DND-41 (cell line): ENCODE measurements around the gene POU4F2.

Experiments
- ATAC-seq: fragments of 200-7000 bp; cut with Tn5 transposase; 3 replicates; pipeline ENCODE4 v1.9.1; 2021; ENCODE audit warnings: low read depth; ENCODE audit not compliant: insufficient read depth
- DNase-seq: peaks from one replicate; pipeline ENCODE4 v3.0.0-alpha.2; 2020
- H2AFZ ChIP-seq: 2 replicates; pipeline ENCODE4 v1.6.0; 2012; ENCODE audit warnings: low read depth, low read length
- H3K27ac ChIP-seq: 2 replicates; pipeline ENCODE4 v1.5.1; 2012; ENCODE audit warnings: low read length, inconsistent platforms
- H3K27me3 ChIP-seq: fragments of 200-600 bp; sonication (generic); 2 replicates; pipeline ENCODE4 v1.6.0; 2012; ENCODE audit warnings: low read length, mild to moderate bottlenecking, inconsistent platforms; ENCODE audit not compliant: insufficient read depth, poor library complexity
- H3K36me3 ChIP-seq: 2 replicates; pipeline ENCODE4 v1.5.1; 2012; ENCODE audit warnings: low read length, inconsistent platforms; ENCODE audit not compliant: insufficient read depth
- H3K4me1 ChIP-seq: 2 replicates; pipeline ENCODE4 v1.5.1; 2012; ENCODE audit warnings: mild to moderate bottlenecking, low read length; ENCODE audit not compliant: insufficient read depth
- H3K4me2 ChIP-seq: 2 replicates; pipeline ENCODE4 v1.6.0; 2012; ENCODE audit warnings: mild to moderate bottlenecking, moderate library complexity, low read length, inconsistent platforms; ENCODE audit not compliant: insufficient read depth
- H3K4me3 ChIP-seq, 2 experiments: fragments of 200-600 bp in 1 of 2; shearing (Covaris generic) in 1 of 2; 2 replicates each; pipeline ENCODE4 v1.5.1; 2012 to 2016; ENCODE audit warnings: inconsistent platforms in 2 of 2, low read length in 2 of 2, mild to moderate bottlenecking in 2 of 2, low read depth in 1 of 2, moderate library complexity in 1 of 2
- H3K79me2 ChIP-seq: 2 replicates; pipeline ENCODE4 v1.6.0; 2012; ENCODE audit warnings: low read length, inconsistent platforms; ENCODE audit not compliant: insufficient read depth
- H3K9ac ChIP-seq: 2 replicates; pipeline ENCODE4 v1.6.0; 2012; ENCODE audit warnings: low read depth, mild to moderate bottlenecking, inconsistent platforms, low read length, moderate library complexity
- H3K9me3 ChIP-seq: 2 replicates; pipeline ENCODE4 v1.5.1; 2012; ENCODE audit warnings: low read length, moderate library complexity, mild to moderate bottlenecking, inconsistent platforms; ENCODE audit not compliant: insufficient read depth, severe bottlenecking
- H4K20me1 ChIP-seq: 2 replicates; pipeline ENCODE4 v1.6.0; 2012; ENCODE audit warnings: low read length; ENCODE audit not compliant: insufficient read depth
- EZH2 ChIP-seq: IDR thresholded peaks from 3 replicates; pipeline ENCODE4 v1.6.1; 2012; ENCODE audit warnings: borderline replicate concordance, low read depth, mild to moderate bottlenecking, moderate library complexity, low read length, inconsistent platforms; ENCODE audit not compliant: severe bottlenecking
- TF ChIP-seq, protein P1 (sequence below): IDR thresholded peaks from 2 replicates; pipeline ENCODE4 v1.5.1; 2012; ENCODE audit warnings: borderline replicate concordance, low read length, moderate library complexity, mild to moderate bottlenecking; ENCODE audit not compliant: poor library complexity, severe bottlenecking; ENCODE audit errors: extremely low read depth

POU4F2 gene

DNA sequence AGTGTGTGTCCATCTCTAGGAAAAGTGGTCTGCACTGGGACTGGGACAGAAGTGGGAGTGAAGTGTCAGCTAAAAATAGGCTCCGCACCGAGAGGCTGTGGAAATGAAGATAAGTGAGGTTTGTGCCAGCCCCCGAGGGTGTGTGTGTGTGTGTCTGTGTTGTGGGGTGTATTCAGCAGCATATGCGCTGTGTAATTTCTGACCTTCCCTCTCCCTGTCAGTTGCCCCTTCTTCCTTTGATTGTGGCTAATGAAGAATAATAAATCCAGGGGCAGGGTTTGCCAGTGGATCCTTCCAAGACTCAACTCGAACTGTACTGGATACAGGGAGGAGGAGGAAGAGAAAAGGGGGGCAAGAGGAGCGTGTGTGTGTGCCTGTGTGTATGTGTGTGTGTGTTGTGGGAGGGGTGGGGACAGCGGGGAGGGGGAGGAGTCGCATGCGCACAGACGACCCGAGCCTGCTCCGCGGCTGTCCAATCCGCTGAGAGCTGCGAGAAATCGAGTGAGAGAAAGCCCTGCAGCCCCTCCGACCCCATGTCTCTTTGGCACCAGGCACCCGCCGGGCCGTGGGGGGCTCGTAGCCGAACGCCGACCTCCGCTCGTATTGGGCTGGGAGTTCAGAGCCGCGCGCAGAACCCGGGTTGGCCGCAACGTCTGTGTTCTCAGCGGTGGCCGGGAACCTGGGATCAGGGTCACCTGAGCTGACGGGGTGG, 916 bp upstream of the POU4F2 start:
- no peaks in the 10 kb centered on the region for H3K9me3 ChIP-seq
- no peaks in the 10 kb centered on the region for H3K4me1 ChIP-seq
- H3K4me3 ChIP-seq, result no peak overlapping the region
- TF ChIP-seq, protein P1, sequence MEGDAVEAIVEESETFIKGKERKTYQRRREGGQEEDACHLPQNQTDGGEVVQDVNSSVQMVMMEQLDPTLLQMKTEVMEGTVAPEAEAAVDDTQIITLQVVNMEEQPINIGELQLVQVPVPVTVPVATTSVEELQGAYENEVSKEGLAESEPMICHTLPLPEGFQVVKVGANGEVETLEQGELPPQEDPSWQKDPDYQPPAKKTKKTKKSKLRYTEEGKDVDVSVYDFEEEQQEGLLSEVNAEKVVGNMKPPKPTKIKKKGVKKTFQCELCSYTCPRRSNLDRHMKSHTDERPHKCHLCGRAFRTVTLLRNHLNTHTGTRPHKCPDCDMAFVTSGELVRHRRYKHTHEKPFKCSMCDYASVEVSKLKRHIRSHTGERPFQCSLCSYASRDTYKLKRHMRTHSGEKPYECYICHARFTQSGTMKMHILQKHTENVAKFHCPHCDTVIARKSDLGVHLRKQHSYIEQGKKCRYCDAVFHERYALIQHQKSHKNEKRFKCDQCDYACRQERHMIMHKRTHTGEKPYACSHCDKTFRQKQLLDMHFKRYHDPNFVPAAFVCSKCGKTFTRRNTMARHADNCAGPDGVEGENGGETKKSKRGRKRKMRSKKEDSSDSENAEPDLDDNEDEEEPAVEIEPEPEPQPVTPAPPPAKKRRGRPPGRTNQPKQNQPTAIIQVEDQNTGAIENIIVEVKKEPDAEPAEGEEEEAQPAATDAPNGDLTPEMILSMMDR, result no peak
- TF ChIP-seq EZH2, result no peak
- no peak for ATAC-seq
- H4K20me1 ChIP-seq, result no peaks in the 10 kb centered on the region
- H3K27me3 ChIP-seq, result no peaks in the 10 kb centered on the region
- H3K36me3 ChIP-seq, result no peaks in the 10 kb centered on the region
- H3K27ac ChIP-seq, result no peak overlapping the region
- H2AFZ ChIP-seq, result no peak overlapping the region
- no peak for DNase-seq
- no peak overlapping the region for H3K4me2 ChIP-seq
- no peaks in the 10 kb centered on the region for H3K79me2 ChIP-seq
- no peak overlapping the region for H3K9ac ChIP-seq

DNA sequence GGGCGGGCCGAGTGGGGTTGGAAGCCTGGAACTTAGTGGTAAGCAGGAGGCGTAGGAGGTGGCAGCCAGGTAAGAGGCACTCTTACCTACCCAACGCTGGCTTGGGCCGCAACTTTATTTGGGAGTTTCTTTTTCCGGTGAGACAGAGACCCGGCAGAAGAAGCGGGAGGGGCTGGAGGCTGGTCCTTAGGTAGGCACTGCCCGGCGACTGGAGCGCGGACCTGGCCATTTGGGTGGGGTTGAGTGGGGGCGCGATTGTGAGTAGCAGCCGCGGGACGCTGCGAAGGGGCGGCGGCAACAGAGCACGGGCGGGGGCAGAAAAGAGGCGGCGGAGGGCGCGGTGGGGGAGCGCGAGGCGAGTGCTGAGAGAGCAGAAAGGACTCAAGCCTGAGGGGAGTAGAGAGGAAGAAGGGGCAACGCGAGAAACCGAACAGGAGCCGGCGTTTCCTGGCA, 334 bp upstream of the POU4F2 start:
- ATAC-seq (no peak), DNase-seq (no peak)
- no peak overlapping the region for H2AFZ ChIP-seq
- no peaks in the 10 kb centered on the region for H3K36me3 ChIP-seq
- no peak overlapping the region for H3K27ac ChIP-seq
- no peaks in the 10 kb centered on the region for H3K9me3 ChIP-seq
- H4K20me1 ChIP-seq, result no peaks in the 10 kb centered on the region
- no peaks in the 10 kb centered on the region for H3K4me1 ChIP-seq
- H3K4me3 ChIP-seq, result no peak overlapping the region
- TF ChIP-seq EZH2, result no peak
- TF ChIP-seq, protein P1, result no peak
- no peaks in the 10 kb centered on the region for H3K27me3 ChIP-seq
- H3K79me2 ChIP-seq, result no peaks in the 10 kb centered on the region
- H3K9ac ChIP-seq, result no peak overlapping the region
- H3K4me2 ChIP-seq, result no peak overlapping the region

DNA sequence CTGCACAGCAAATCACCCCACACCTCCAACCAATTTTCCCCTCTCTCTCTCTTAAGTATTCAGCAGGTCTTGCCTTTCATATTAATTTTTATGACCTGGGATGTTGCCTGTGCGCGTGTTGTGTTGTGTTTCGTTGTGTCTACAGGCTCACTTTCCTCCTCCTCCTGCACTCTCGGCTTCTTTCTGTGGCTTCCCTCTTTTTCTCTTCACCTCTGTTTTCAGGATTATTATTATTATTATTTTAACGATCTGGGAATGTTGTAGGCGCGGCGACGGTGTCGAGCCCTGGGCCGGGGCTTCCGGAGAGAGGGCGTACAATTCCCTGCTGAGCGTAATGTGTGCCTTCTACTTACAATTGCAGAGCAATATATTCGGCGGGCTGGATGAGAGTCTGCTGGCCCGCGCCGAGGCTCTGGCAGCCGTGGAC, 826 bp downstream of the POU4F2 start:
- H3K27me3 ChIP-seq, result no peaks in the 10 kb centered on the region
- H3K4me3 ChIP-seq, result no peak overlapping the region

More for the DNA sequence above, 826 bp downstream of the POU4F2 start:
- H3K27ac ChIP-seq, result no peak overlapping the region
- no peak for TF ChIP-seq EZH2
- TF ChIP-seq, protein P1, result no peak
- no peaks in the 10 kb centered on the region for H3K4me1 ChIP-seq
- H3K79me2 ChIP-seq, result no peaks in the 10 kb centered on the region
- no peak overlapping the region for H3K9ac ChIP-seq
- H2AFZ ChIP-seq, result no peak overlapping the region
- H3K4me2 ChIP-seq, result no peak overlapping the region
- no peaks in the 10 kb centered on the region for H4K20me1 ChIP-seq
- ATAC-seq (no peak), DNase-seq (no peak)
- H3K36me3 ChIP-seq, result no peaks in the 10 kb centered on the region
- no peaks in the 10 kb centered on the region for H3K9me3 ChIP-seq
